Activated CD8-positive, alpha-beta memory T cell treated with anti-CD3 and anti-CD28 coated beads, Interleukin-2, amount 50 U/mL, for 1 hour (primary cell): Measurements from ENCODE around the gene ANKRD17.
"Not testable (repeated sequence)": the region's sequence is repeated elsewhere in the genome, so short reads cannot be mapped to it uniquely, and the experiment has no call there.

Source experiments
- DNase-seq: peaks from one replicate; pipeline ENCODE4 v3.0.0-alpha.2; 2020; ENCODE audit errors: extremely low read depth

ANKRD17 gene

GRCh38 chr4:73203976-73204375 lies 54.6 kb downstream of the ANKRD17 start:
- DNase-seq: not testable (repeated sequence)

- no peak for DNase-seq
Measured at GRCh38 chr4:73197220-73197619, 61.4 kb downstream of the ANKRD17 start.

DNA sequence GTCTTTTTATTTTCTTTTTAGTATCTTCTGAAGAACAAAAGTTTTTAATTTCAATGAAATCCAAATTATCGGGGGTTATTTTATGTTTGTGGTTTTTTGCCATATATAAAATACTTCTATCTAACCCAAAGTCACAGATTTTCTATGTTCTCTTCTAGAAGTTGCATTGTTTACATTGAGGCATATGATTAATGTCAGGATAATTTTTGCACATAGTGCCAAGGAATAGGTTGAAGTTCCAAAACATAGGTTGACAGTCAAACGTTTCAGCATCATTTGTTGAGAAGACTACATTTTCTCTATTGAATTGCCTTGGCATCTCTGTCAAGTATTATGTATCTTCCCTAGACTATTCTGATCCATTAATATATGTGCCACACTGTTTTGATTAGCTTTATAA lies 64.5 kb downstream of the ANKRD17 start:
- no peak for DNase-seq

GRCh38 chr4:73193659-73194058 lies 64.9 kb downstream of the ANKRD17 start:
- DNase-seq: no peak

DNA sequence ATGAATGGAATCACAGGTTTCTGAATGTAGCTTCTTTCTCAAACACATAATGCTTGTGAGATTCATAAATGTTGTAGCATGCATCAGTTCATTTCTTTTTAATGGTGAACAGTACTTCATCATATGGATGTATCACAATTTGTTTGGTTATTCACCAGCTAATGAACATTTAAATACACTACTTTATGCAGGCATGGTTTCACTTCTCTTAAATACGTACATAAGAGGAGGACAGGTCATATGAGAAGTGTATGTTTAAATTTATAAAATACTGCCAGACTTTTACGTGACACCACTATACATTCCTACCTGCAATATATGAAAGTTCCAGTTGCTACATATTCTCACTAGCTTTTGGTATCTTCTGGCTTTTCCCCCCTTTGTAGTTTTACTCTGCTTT lies 65.4 kb downstream of the ANKRD17 start:
- DNase-seq: no peak

GRCh38 chr4:73189274-73189810 lies 69.3 kb downstream of the ANKRD17 start:
- no peak for DNase-seq

DNA sequence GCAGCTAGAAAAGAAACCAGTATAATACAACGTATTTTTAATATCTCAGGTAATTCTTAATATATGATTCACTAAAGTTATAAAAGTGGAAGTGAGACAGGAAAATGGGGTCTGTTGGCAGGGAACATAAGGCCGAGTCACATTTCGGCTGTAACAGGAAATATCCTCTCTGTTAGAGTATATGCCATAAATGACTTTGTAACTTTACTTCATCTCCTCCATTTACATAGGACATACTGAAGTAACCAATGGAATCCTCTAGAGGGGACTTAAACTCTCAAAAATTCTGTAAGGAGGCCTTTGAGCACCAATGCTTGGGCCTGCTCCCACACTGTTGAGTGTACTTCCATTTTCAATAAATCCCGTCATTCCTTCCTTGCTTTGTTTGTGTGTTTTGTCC lies 71.3 kb downstream of the ANKRD17 start:
- DNase-seq: no peak

DNA sequence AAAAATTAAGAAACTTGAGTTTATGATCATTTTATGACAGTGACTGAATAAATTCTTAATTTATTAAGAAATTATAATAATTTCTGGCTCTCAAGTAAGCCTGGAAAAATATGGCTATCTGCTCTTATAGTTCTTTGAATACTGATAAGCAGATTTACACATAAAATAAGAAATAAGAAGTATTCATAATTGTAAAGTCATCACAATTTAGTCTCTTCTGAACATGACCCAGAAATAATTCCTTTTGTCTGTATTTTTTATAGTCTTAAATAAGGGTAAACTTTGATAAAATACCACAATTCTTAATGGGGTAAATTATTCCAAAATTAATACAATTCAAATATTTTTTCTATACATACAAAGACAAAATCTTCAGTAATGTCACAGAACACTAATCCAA lies 72.7 kb downstream of the ANKRD17 start:
- no peak for DNase-seq

DNA sequence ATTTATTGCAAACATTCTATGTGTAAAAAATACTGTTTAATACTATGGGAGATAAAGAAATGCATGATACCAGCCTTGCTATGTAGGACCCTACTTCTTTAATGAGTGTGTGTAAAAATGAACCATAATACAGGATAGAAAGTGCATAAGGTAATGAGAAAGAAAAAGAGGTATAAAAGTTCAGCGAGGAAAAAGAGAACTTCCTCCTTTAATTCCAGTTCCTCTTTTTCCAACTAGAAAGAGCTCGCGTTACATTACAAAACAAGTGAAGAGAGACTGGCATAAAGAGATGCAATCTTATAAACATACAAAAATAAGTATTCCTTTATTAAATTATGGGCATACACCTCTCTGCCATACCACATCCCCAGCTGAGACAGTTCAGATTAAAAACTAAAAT lies 77.4 kb downstream of the ANKRD17 start:
- no peak for DNase-seq

GRCh38 chr4:73178389-73178788 lies 80.2 kb downstream of the ANKRD17 start:
- no peak for DNase-seq

DNA sequence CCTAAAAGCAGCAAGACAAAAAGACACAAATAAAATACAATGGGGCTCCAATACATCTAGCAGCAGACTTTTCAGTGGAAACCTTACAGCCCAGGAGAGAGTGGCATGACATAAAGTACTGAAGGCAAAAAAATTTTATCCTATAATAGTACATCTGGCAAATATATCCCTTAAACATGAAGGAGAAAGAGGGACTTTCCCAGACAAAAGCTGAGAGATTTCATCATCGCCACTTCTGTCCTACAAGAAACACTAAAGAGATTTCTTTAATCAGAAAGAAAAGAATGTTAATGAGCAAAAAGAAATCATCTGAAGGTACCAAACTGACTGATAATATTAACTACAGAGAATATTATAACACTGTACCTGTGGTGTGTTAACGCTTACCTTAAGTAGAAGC lies 86.4 kb downstream of the ANKRD17 start:
- DNase-seq: no peak

DNA sequence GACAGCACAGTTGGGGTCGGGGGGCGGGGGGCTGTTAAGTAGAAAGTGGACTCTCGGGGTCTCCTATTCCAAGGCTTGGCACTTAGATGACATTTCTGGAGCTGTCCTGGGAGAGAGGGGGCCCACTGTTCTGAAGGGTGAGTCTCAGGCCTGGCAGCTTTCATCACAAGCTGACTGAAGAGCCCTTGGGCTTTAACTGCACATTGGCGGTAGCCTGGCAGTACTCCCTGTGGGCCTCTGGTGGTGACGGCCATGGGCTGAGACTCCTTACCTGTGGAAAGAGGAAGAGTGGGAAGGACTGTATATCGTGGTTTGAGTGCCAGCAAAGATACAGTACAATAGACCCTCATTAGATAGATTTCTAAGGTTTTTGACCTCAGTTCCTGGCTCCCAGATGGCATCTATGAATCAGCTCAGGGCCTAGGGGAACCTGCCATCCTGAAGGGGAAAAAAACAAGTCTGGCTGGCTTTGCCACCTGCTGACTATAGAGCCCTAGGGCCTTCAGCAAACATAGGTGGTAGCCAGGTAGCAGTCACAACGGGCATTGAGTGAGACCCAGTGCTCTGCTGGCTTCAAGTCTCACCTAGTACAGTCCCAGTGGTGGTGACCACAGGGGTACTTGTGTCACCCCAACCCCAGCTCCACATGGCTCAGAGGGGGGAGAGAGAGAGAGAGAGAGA lies 87.9 kb downstream of the ANKRD17 start:
- DNase-seq: no peak

DNA sequence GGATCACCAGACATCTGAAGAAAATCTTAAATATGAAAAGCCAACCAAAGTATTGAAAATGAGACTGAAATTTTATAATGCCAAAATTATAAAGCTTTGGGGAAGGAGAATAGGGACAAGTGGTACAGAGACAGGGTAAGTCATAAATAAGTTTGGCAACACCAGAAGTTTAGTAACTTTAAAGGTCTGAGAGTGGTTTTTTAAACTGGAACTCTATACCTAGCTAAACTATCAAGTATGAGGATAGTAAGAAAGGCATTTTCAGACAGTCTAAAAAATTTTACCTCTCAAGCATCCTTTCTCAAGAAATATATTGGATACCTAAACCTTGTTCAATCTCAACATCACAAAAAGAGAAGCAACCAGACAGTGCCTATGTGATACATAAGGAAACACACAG lies 92.4 kb downstream of the ANKRD17 start:
- DNase-seq: no peak

DNA sequence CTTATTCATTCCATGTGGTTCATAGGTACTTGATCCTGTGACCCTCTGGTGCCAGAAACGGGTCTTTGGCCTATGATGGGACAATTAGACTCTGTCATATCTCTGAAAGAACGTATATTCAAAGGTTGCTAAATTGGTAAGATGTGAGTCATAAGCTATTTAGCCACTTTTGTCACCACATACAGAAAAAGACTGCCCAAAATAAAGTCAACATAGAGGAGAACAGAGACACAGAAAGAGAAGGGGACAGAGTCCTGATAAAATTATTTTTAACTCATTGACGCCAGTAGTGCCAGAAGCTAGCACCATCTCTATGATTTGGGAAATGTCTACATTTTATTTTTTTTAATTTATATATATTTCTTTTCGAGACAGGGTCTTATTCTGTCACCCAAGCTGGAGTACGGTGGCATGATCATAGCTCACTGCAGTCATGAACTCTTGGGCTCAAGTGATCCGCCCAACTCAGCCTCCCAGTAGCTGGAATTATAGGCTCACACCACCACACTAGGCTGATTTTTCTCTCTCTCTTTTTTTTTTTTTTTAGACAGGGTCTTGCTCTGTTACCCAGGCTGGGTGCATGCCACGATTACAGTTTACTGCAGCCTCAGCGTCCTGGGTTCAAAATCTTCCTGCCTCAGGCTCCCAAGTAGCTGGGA lies 96.9 kb downstream of the ANKRD17 start:
- DNase-seq: no peak

DNA sequence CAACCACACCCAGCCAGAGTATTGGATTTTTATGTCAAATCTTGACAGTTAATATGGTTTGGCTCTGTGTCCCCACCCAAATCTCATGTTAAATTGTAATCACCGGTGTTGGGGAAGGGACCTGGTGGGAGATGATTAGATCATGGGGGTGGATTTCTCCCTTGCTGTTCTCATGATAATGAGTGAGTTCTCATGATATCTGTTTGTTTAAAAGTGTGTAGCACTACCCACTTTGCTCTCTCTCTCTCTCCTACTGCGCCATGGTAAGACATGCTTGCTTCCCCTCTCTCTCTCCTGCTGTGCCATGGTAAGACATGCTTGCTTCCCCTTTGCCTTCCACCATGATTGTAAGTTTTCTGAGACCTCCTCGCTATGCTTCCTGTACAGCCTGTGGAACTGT lies 102.2 kb downstream of the ANKRD17 start:
- no peak for DNase-seq

DNA sequence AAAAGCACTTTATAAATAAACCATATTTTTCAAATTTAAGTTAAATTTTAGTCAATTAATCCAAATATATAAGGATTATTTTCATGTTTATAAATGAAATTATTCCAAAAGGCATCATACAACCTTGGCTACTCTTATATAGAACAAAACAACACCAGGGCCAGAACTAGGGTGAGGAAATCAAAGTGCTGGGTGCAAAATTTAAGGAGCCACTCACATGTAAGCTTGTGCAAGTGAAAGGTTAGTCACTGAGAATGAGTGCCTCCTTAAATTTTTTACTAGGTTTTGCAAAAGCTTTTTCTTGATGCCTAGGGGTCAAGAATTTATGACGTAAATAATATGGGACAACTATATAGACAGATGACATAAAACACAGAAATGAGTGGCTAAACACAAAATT lies 105.7 kb downstream of the ANKRD17 start:
- DNase-seq: no peak

GRCh38 chr4:73142995-73143547 lies 115.5 kb downstream of the ANKRD17 start:
- DNase-seq: no peak

GRCh38 chr4:73139991-73140390 lies 118.6 kb downstream of the ANKRD17 start:
- DNase-seq: no peak

GRCh38 chr4:73139245-73139644 lies 119.4 kb downstream of the ANKRD17 start:
- no peak for DNase-seq

DNA sequence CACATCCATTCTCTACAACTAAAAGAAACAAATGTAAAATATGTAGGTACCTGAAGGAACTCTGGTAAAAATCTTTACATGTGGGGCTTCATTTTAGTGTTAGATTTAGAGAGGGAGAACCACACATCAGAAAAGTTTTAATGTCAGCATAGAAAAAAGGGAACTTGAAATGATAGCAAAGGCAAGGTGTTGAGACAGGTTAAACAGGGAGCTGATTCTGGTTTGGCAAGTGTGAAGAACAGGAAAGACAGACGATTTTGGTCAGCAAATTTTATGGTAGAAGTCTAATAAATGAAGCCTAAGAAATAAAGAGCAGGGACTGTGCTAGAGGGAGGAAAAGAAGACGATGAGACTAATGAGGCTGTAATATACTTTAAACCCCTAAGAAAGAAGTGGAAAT lies 121.5 kb downstream of the ANKRD17 start:
- no peak for DNase-seq

DNA sequence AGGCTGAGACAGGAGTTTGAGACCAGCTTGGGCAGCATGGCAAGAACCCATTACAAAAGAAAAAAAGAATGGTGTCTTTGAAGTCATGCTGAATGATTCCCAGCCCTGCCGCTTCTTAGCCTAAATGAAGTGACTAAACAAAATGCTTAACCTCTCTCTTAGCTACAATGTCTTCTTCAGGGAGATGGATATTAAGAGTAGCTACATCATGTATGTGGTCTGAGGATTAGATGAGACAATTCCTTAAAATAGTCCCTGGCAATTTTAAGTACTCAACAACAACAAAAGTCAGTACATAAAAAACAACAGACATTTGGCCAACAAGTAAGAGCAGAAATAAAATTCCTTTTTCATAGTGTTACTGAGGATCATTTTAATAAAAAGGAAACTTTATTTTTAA lies 124.8 kb downstream of the ANKRD17 start:
- DNase-seq: no peak

- DNase-seq: no peak
Measured at GRCh38 chr4:73131281-73131680, 127.3 kb downstream of the ANKRD17 start.

GRCh38 chr4:73129319-73129718 lies 129.3 kb downstream of the ANKRD17 start:
- DNase-seq: no peak
